Suprapubic skin (tissue), 4 donors: ENCODE measurements around the gene HYLS1. TPM values are rescaled to one million over a fixed set of nuclear protein-coding genes. Genes with fewer than 3 reads are reported as not detected.
A peak's percentile ranks its signal among the peaks of the same experiment; 100 is the strongest.

ENCODE experiments used
- DNase-seq, 2 donors: peaks; one replicate each; pipeline ENCODE4 v3.0.0-alpha.2; 2019; ENCODE audit warnings: low spot score in 2 of 2
- H3K27ac ChIP-seq: fragments of 200-600 bp; sonication (generic); one replicate; pipeline ENCODE4 v1.5.1; 2019
- H3K27me3 ChIP-seq: fragments of 200-600 bp; sonication (generic); one replicate; pipeline ENCODE4 v1.5.1; 2019
- H3K36me3 ChIP-seq: fragments of 200-600 bp; sonication (generic); one replicate; pipeline ENCODE4 v1.5.1; 2019
- H3K4me1 ChIP-seq: fragments of 200-600 bp; sonication (generic); one replicate; pipeline ENCODE4 v1.5.1; 2019
- H3K4me3 ChIP-seq: fragments of 200-600 bp; sonication (generic); one replicate; pipeline ENCODE4 v1.5.1; 2019; ENCODE audit warnings: mild to moderate bottlenecking
- H3K9me3 ChIP-seq: fragments of 200-600 bp; sonication (generic); one replicate; pipeline ENCODE4 v1.5.1; 2019
- EP300 ChIP-seq: sonication (generic); formaldehyde crosslinking; IDR thresholded peaks from one replicate; pipeline ENCODE4 v1.6.1; 2017; ENCODE audit warnings: antibody characterized with exemption
- POLR2A ChIP-seq, 2 donors: fragments of 450-650 bp; IDR thresholded peaks; one replicate each; pipeline ENCODE4 v1.6.1; 2017; ENCODE audit warnings: antibody characterized with exemption in 2 of 2, mild to moderate bottlenecking in 2 of 2, moderate library complexity in 2 of 2
- POLR2AphosphoS5 ChIP-seq, 3 donors: sonication (generic); formaldehyde crosslinking; IDR thresholded peaks; one replicate each; pipeline ENCODE4 v1.6.1; 2017; ENCODE audit warnings: antibody characterized with exemption in 3 of 3
- WGBS: methylation state at CpG from one replicate; pipeline ENCODE4 v1.1.5; 2018; 5-methylcytosine and 5-hydroxymethylcytosine counted together
- total RNA-seq, 4 donors: library from RNA; depleted of rRNA; stranded (reverse); fragments of >200 nt; gene quantifications; one replicate each; pipeline ENCODE4 v1.1.0, GENCODE V29; 2016
- TF ChIP-seq, protein P1 (sequence below), 2 donors: fragments of 200-600 bp in 1 of 2; fragments of 450-650 bp in 1 of 2; sonication (generic) in 1 of 2; IDR thresholded peaks; one replicate each; pipeline ENCODE4 v1.5.1; 2016 to 2019; ENCODE audit warnings: antibody characterized with exemption in 2 of 2, mild to moderate bottlenecking in 1 of 2, moderate library complexity in 1 of 2

The HYLS1 gene
- total RNA-seq, 4 donors from 2014 or later, result 2.4 to 3.4 (median 3.1) TPM

DNA sequence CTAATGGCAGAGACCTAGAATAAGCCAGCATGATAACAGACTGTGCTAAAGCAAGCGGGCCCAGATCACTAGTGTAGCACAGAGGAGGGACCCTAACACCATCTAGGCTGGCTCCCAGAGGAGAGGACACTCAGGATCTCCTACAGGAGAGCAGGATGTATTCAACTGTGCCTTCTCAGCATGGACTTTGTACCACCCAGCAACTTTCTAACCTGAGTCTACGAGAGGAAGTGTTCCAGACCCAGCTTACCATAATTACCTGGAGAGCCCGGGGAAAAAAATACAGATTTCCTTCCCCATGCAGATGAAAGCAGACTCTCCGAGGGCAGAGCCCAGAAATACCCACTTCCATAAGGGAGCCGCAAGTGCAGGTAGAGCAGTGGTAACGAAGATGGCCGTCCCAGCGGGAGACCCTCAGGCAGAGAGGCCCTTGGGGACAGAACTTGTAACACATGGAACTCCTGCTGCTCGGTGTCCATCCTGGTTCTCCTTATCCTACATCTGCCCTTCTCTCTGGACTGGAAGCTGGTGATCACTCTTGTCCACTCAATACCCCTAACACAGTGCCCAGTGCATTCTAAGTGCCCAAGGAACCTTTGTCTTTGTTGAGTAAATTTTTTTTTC is 37.0 kb downstream of the HYLS1 start:
- TF ChIP-seq, protein P1, sequence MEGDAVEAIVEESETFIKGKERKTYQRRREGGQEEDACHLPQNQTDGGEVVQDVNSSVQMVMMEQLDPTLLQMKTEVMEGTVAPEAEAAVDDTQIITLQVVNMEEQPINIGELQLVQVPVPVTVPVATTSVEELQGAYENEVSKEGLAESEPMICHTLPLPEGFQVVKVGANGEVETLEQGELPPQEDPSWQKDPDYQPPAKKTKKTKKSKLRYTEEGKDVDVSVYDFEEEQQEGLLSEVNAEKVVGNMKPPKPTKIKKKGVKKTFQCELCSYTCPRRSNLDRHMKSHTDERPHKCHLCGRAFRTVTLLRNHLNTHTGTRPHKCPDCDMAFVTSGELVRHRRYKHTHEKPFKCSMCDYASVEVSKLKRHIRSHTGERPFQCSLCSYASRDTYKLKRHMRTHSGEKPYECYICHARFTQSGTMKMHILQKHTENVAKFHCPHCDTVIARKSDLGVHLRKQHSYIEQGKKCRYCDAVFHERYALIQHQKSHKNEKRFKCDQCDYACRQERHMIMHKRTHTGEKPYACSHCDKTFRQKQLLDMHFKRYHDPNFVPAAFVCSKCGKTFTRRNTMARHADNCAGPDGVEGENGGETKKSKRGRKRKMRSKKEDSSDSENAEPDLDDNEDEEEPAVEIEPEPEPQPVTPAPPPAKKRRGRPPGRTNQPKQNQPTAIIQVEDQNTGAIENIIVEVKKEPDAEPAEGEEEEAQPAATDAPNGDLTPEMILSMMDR (IDR thresholded peaks at IDR 0.05), result no peak
- no peak for TF ChIP-seq POLR2AphosphoS5 (IDR thresholded peaks at IDR 0.05)
- 89% methylated on average over 9 of the region's 9 CpGs for WGBS
- H3K9me3 ChIP-seq, result no peaks in the 10 kb centered on the region

DNA sequence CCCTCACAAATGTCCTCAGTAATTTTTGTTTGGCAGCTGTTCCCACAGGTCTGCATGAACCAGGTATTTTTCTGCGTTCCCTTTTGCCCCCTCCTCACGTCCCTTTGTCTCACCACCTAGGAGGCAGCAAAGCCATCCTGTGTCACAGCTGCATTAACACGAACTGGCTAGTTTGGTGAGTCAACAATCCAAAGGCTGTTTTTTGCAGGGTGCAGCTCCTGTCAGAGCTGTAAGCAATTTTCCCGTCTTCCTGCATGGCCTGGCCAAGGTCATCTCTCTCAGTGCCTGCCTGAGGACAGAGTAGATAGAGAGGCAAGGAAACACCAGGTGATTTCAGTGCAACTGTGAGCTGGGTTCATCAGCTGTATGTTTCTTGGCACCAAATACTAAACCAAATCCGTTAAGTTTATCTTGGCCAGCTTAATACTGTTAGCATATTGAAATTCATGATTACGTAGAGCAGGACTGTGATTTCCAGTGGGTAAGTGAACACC is 37.8 kb downstream of the HYLS1 start:
- H3K27me3 ChIP-seq, result no peaks in the 10 kb centered on the region
- no peaks in the 10 kb centered on the region for H3K4me1 ChIP-seq
- TF ChIP-seq POLR2A (IDR thresholded peaks at IDR 0.05) (no peak), POLR2AphosphoS5 (IDR thresholded peaks at IDR 0.05) (no peak), EP300 (no peak)
- TF ChIP-seq, protein P1 (IDR thresholded peaks at IDR 0.05), result no peak
- H3K27ac ChIP-seq, result no peak overlapping the region
- H3K9me3 ChIP-seq, result no peaks in the 10 kb centered on the region
- H3K4me3 ChIP-seq, result no peak overlapping the region
- peak in 1 of 2 donors; percentile 25 for DNase-seq
- no peaks in the 10 kb centered on the region for H3K36me3 ChIP-seq
- 68% methylated on average over 5 of the region's 6 CpGs for WGBS

More for the DNA sequence above, 37.0 kb downstream of the HYLS1 start:
- DNase-seq, result peak in 1 of 2 donors; percentile 39
- Histone ChIP-seq H3K36me3 (no peaks in the 10 kb centered on the region), H3K4me1 (no peaks in the 10 kb centered on the region), H3K4me3 (no peak overlapping the region), H3K27ac (no peak overlapping the region), H3K27me3 (peaks cover 4% of the 10 kb centered on the region)

DNA sequence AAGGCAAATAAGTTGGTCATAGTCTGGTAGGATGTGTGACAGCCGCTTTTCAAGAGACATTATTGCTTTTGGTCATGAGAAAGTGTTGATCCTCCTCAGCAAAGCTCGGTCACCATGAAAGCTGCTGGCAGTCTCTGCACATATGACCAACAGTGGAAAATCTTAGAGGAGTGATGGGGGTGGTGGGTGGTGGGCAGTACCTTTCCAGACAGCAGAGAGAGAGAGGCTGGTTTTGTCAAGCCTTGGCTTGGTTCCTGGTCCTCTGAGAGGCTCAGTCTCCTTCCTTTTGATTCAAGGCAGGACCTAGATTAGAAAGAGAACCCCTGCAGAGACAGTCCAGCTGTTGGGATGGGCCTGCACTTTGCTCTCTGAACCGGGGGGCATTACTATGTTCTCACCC is 38.3 kb downstream of the HYLS1 start:
- 75% methylated on average over 3 of the region's 3 CpGs for WGBS
- Histone ChIP-seq H3K27me3 (no peaks in the 10 kb centered on the region), H3K4me3 (no peak overlapping the region), H3K9me3 (no peaks in the 10 kb centered on the region), H3K27ac (no peak overlapping the region), H3K36me3 (no peaks in the 10 kb centered on the region), H3K4me1 (no peaks in the 10 kb centered on the region)
- peak in 1 of 2 donors; percentile 25 for DNase-seq
- TF ChIP-seq EP300, result no peak
- no peak for TF ChIP-seq POLR2AphosphoS5 (IDR thresholded peaks at IDR 0.05)
- no peak for TF ChIP-seq POLR2A (IDR thresholded peaks at IDR 0.05)
- TF ChIP-seq, protein P1 (IDR thresholded peaks at IDR 0.05), result no peak

DNA sequence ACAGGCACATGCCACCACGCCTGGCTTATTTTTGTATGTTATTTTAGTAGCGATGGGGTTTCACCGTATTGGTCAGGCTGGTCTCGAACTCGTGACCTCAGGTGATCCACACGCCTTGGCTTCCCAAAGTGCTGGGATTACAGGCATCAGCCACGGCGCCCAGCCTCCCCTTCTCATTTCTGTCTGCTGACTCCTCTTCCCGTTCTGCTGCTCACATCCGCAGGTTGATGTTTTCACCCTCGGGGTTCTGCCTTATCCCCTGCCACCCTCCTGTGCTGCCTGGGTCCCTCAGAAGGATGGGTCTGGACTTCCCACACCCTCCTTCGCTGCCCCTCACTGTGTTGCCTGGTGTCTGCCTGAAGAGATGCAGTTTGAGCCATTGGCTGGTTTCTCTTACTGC is 39.2 kb downstream of the HYLS1 start:
- Histone ChIP-seq H3K9me3 (no peaks in the 10 kb centered on the region), H3K27me3 (no peaks in the 10 kb centered on the region), H3K27ac (no peak overlapping the region), H3K4me3 (no peak overlapping the region), H3K4me1 (peaks cover 4% of the 10 kb centered on the region), H3K36me3 (no peaks in the 10 kb centered on the region)
- WGBS, result 95% methylated on average over 12 of the region's 12 CpGs
- peak in 1 of 2 donors; percentile 33 for DNase-seq
- TF ChIP-seq POLR2A (IDR thresholded peaks at IDR 0.05) (no peak), POLR2AphosphoS5 (IDR thresholded peaks at IDR 0.05) (no peak), EP300 (no peak)
- TF ChIP-seq, protein P1 (IDR thresholded peaks at IDR 0.05), result no peak

DNA sequence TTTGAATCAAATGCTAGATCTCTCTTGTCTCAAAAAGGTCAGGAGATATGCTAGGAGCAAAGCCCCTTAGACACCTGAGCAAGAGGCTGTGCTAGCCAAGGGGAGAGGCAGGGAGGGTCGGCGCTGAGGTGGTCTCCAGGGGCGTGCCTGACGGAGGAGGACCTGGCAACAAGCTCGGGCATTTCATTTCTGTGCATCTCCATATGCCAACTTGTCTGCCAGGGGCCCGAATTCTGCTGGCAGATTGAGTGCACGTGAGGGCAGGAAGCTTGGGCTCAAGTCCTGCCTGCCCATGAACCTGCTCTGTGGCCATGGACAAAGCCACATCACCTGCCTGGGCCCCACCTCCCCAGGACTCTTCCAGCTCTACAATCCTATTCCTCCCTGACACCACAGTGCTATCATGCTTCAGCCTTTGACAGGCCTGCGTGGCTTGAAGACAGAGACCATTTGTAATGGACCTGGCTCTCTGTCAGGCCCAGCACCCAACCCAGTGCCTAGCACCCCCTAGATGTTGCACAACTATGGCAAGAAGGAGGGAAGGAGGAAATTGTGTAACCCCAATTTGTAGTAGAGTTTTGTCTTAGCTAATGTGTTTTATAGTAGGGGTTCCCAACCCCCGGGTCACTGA is 42.1 kb downstream of the HYLS1 start:
- H3K9me3 ChIP-seq, result no peaks in the 10 kb centered on the region
- WGBS, result 62% methylated on average over 9 of the region's 9 CpGs
- peak in 1 of 2 donors; percentile 34 for DNase-seq
- TF ChIP-seq POLR2AphosphoS5 (IDR thresholded peaks at IDR 0.05) (no peak), EP300 (no peak), POLR2A (IDR thresholded peaks at IDR 0.05) (no peak)
- TF ChIP-seq, protein P1 (IDR thresholded peaks at IDR 0.05), result no peak
- peaks cover 7% of the 10 kb centered on the region for H3K4me1 ChIP-seq
- H3K27ac ChIP-seq, result no peak overlapping the region
- no peaks in the 10 kb centered on the region for H3K36me3 ChIP-seq
- H3K27me3 ChIP-seq, result no peaks in the 10 kb centered on the region
- H3K4me3 ChIP-seq, result no peak overlapping the region
